ENCODE data around the gene PTGES2. TPM values are rescaled to one million over a fixed set of nuclear protein-coding genes. Genes with fewer than 3 reads are reported as not detected.

Gene PTGES2
- total and polyA plus RNA-seq, 7 donors: 61.2 to 150 (median 119) TPM

DNA sequence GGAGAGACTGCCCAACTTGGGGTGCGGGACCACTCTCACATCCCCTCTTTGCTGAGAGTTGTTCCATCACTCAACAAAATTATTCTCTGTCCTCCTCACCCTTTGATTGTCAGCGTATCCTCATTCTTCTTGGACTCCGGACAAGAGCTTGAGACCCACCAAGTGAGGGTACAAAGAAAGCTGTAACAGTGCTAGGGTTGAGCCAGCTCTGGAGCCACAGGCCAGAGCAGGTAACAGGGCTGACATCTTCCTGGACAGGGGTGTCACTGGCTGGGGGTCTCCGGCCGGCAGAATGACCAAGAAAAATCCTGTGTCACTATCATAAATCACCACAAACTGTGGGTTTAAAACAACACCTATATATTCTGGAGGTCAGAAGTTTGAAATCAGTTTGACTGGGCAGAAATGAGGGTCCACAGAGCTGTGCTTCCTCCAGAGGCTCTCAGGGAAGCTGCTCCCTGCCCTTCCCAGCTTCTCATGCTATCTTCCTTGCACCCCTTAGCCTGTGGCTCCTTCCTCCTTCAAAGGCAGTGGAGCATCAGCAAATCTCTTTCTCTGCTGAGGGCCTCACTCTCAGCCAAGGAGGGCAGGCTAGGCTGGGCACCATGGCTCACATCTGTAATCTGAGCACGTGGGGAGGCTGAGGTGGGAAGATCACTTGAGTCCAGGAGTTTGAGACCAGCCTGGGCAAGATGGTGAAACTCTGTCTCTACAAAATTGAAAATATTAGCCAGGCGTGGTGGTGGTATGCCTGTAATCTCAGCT is 28.4 kb upstream of the PTGES2 start:
- Histone ChIP-seq H3K27me3 (ENCODE audit: insufficient read depth in 3 of 3, low read length in 2 of 3) (no peaks in the 10 kb centered on the region), H3K27ac (no peak overlapping the region), H3K4me3 (no peak overlapping the region), H3K4me1 (peaks cover 6% of the 10 kb centered on the region), H3K36me3 (ENCODE audit: insufficient read depth in 1 of 2, low read depth in 1 of 2) (no peaks in the 10 kb centered on the region), H3K9me3 (no peaks in the 10 kb centered on the region)
- 75 to 81% (median 81%) methylated on average over 7 of the region's 7 CpGs for WGBS, 3 donors
- intact Hi-C loops (cut with DNase I): no loop called here
- TF ChIP-seq, protein P1, sequence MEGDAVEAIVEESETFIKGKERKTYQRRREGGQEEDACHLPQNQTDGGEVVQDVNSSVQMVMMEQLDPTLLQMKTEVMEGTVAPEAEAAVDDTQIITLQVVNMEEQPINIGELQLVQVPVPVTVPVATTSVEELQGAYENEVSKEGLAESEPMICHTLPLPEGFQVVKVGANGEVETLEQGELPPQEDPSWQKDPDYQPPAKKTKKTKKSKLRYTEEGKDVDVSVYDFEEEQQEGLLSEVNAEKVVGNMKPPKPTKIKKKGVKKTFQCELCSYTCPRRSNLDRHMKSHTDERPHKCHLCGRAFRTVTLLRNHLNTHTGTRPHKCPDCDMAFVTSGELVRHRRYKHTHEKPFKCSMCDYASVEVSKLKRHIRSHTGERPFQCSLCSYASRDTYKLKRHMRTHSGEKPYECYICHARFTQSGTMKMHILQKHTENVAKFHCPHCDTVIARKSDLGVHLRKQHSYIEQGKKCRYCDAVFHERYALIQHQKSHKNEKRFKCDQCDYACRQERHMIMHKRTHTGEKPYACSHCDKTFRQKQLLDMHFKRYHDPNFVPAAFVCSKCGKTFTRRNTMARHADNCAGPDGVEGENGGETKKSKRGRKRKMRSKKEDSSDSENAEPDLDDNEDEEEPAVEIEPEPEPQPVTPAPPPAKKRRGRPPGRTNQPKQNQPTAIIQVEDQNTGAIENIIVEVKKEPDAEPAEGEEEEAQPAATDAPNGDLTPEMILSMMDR (IDR thresholded peaks at IDR 0.05): no peak
- DNase-seq (peak in 1 of 2 donors; percentile 33), ATAC-seq (no peak)

DNA sequence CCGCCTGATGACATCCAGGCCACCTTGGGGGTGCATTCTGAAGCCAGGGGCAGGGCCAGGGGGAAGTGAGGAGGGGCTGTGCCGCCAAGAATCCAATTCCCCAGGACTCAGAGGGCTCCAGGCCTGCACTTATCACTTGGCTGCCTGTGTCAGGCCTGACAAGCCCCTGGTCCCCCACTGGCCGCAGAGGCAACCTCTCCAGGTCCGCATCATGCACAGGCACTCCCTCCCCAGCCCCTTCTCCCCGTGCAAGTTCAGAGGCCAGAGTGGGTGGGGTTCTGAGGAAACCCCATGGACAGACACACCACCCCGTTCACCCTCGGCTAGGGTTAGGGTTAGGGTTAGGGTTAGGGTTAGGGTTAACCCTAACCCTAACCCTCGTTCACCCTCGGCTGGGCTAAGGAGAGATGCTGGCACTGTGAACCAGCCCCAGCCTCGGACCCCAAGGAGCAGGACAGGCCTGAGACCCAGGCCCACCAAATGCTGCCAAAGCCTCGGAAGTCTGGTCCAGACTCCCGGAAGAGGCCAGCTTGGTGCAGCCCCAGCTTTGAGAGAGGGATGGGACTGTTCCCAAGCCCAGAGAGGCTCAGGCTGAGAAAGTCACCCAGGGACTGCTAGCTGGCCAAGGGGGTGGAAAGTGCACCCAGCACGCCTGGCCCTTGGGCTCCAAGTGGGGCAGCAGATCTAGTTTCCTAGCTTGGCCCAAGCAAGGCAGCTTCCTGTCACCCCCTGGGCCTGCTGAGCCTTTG is 26.6 kb upstream of the PTGES2 start:
- Histone ChIP-seq H3K27me3 (ENCODE audit: insufficient read depth in 3 of 3, low read length in 2 of 3) (no peaks in the 10 kb centered on the region), H3K27ac (no peak overlapping the region), H3K9me3 (no peaks in the 10 kb centered on the region), H3K36me3 (ENCODE audit: insufficient read depth in 1 of 2, low read depth in 1 of 2) (no peaks in the 10 kb centered on the region), H3K4me1 (peaks cover 2% of the 10 kb centered on the region), H3K4me3 (no peak overlapping the region)
- DNase-seq: peak in 1 of 2 donors; percentile 44
- intact Hi-C loops (cut with DNase I): no loop called here
- WGBS, 3 donors: 83 to 85% (median 83%) methylated on average over 13 of the region's 13 CpGs
- TF ChIP-seq, protein P1 (IDR thresholded peaks at IDR 0.05): no peak
- no peak for ATAC-seq

DNA sequence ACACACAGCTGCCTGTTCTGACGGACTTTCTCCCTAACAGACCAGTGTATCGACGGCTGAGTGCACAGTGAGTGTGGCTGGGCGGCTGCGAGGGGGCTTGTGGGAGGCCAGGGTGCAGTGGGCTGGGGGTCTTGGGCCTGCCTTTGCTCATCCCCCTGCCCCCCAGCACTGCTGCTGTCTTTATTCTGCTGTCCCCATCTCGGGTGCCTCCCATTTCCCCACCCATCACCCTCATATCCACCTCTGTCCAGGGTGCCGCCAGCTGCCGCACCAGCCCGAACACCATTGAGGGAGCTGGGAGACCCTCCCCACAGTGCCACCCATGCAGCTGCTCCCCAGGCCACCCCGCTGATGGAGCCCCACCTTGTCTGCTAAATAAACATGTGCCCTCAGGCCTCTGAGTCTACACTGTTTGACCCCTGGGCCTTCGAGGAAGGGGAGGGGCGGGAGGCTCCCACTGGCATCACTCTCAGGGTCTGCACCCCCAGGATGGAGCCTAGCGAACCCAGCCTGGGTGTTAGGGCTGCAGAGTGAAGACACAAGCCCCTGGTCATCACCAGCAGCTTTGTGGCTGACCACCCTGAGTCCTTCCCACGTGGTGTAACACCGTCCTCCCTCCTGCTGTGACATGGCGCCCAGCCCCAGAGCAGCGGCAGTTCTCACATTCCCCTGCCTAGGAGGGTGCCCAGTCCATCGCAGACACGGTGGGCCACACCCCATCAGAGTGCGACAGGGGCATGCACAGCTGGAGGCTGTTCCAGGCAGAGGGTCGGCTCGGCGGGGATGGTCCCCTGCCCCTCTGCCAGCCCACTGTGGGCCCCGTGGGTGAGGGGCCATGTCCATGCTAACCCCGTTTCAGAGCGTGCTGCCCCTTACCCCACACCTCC is 25.8 kb upstream of the PTGES2 start:
- peak in 1 of 2 donors; percentile 50 for DNase-seq

More for the DNA sequence above, 25.8 kb upstream of the PTGES2 start:
- no peaks in the 10 kb centered on the region for H3K27me3 ChIP-seq (ENCODE audit: insufficient read depth in 3 of 3, low read length in 2 of 3)
- intact Hi-C loops (cut with DNase I): no loop called here
- no peaks in the 10 kb centered on the region for H3K9me3 ChIP-seq
- no peaks in the 10 kb centered on the region for H3K36me3 ChIP-seq (ENCODE audit: insufficient read depth in 1 of 2, low read depth in 1 of 2)
- WGBS, 3 donors: 80 to 88% (median 83%) methylated on average over 26 of the region's 26 CpGs
- no peak overlapping the region for H3K27ac ChIP-seq
- ATAC-seq: no peak
- H3K4me3 ChIP-seq: no peak overlapping the region
- TF ChIP-seq, protein P1 (IDR thresholded peaks at IDR 0.05): no peak
- H3K4me1 ChIP-seq: peaks cover 6% of the 10 kb centered on the region

Measured in psoas muscle (tissue), 8 donors.